K562 (cell line): ENCODE data around the gene MPHOSPH8. TPM values are rescaled to one million over a fixed set of nuclear protein-coding genes. Genes with fewer than 3 reads are reported as not detected.
A peak's percentile ranks its signal among the peaks of the same experiment; 100 is the strongest.

ENCODE experiments used
- DPF2 ChIP-seq: fragments of 450-650 bp; IDR thresholded peaks from 2 replicates; pipeline ENCODE4 v1.6.1; 2016
- ETV6 ChIP-seq, 3 experiments: fragments of 150-350 bp in 1 of 3; sonication (generic) in 1 of 3; formaldehyde crosslinking in 1 of 3; IDR thresholded peaks; 2 replicates each; pipeline versions ENCODE4 v1.6.1 to v1.8.0; 2014 to 2022; ENCODE audit warnings: borderline replicate concordance in 2 of 3, low read depth in 2 of 3, antibody characterized with exemption in 1 of 3, low read length in 1 of 3, mild to moderate bottlenecking in 1 of 3, missing genetic modification reagents in 1 of 3
- GTF2E2 ChIP-seq: fragments of 200-800 bp; sonication (Bioruptor generic); IDR thresholded peaks from 2 replicates; pipeline ENCODE4 v1.6.1; 2016; ENCODE audit warnings: missing genetic modification characterization, missing compliant biosample characterization
- HDAC6 ChIP-seq: IDR thresholded peaks from 2 replicates; pipeline ENCODE4 v1.6.1; 2012; ENCODE audit warnings: low read depth, mild to moderate bottlenecking, control low read depth, inconsistent platforms, low read length, moderate library complexity
- NCOA4 ChIP-seq: fragments of 450-650 bp; IDR thresholded peaks from 2 replicates; pipeline ENCODE4 v1.6.1; 2018; ENCODE audit warnings: mild to moderate bottlenecking; ENCODE audit not compliant: partially characterized antibody
- POLR2B ChIP-seq: fragments of 450-650 bp; IDR thresholded peaks from 2 replicates; pipeline ENCODE4 v1.6.1; 2018; ENCODE audit warnings: low read depth; ENCODE audit not compliant: partially characterized antibody
- ZC3H8 ChIP-seq: fragments of 450-650 bp; IDR thresholded peaks from 2 replicates; pipeline ENCODE4 v1.6.1; 2017
- ZNF444 ChIP-seq: fragments of 250-450 bp; sonication (Bioruptor Pico); IDR thresholded peaks from 2 replicates; pipeline ENCODE4 v1.4.0; 2020; ENCODE audit warnings: mild to moderate bottlenecking, moderate library complexity
- polyA plus RNA-seq, 8 experiments: library from polyadenylated mRNA; depleted of rRNA in 4 of 8; stranded (reverse) in 5 of 8; unstranded in 3 of 8; fragments of >200 nt; fragmentation: Nextera tagmentation in 2 of 8; fragmentation: Illumina TruSeq in 1 of 8; extraction: Ambion mirVana in 2 of 8; extraction: Trizol in 1 of 8; gene quantifications; 2 replicates each; pipeline versions ENCODE4 v1.2.1 to v1.2.3, GENCODE V29; 2011 to 2014; ENCODE audit warnings: inconsistent platforms in 1 of 8, missing spikeins in 1 of 8
- total RNA-seq, 7 experiments: library from RNA; depleted of rRNA in 6 of 7; stranded (reverse); fragments of >200 nt in 6 of 7; fragmentation: Illumina TruSeq in 2 of 7; extraction: Trizol in 2 of 7; gene quantifications; 2 replicates each; pipeline versions ENCODE4 v1.2.1 to v1.2.3, GENCODE V29; 2011 to 2021; ENCODE audit warnings: low replicate concordance in 1 of 7
- TF ChIP-seq, protein P1 (sequence below): sonication (generic); formaldehyde crosslinking; IDR thresholded peaks from 2 replicates; pipeline ENCODE4 v1.8.0; 2022; ENCODE audit warnings: mild to moderate bottlenecking, missing genetic modification reagents
- TF ChIP-seq, protein P2 (sequence below): fragments of 250-450 bp; sonication (Bioruptor Pico); IDR thresholded peaks from 2 replicates; pipeline ENCODE4 v1.9.0; 2021; ENCODE audit warnings: mild to moderate bottlenecking
- TF ChIP-seq, protein P3 (sequence below): fragments of 250-450 bp; sonication (Bioruptor Pico); IDR thresholded peaks from 2 replicates; pipeline ENCODE4 v1.8.0; 2022; ENCODE audit warnings: inconsistent platforms, mild to moderate bottlenecking, moderate library complexity, borderline replicate concordance
- TF ChIP-seq, protein P4 (sequence below): fragments of 250-450 bp; sonication (Bioruptor Pico); IDR thresholded peaks from 2 replicates; pipeline ENCODE4 v1.8.0; 2022; ENCODE audit warnings: inconsistent platforms
- TF ChIP-seq, protein P5 (sequence below), 2 experiments: fragments of 450-650 bp; IDR thresholded peaks; 2 replicates each; pipeline ENCODE4 v1.6.1; 2016; ENCODE audit warnings: mild to moderate bottlenecking in 2 of 2, borderline replicate concordance in 1 of 2, low read depth in 1 of 2, moderate library complexity in 1 of 2

MPHOSPH8 gene
- total and polyA plus RNA-seq, 9 of the 15 experiments (the other 6 are each of a cell fraction or from before 2014, with no cell fraction given): 10.3 to 24.8 (median 16.6) TPM

DNA sequence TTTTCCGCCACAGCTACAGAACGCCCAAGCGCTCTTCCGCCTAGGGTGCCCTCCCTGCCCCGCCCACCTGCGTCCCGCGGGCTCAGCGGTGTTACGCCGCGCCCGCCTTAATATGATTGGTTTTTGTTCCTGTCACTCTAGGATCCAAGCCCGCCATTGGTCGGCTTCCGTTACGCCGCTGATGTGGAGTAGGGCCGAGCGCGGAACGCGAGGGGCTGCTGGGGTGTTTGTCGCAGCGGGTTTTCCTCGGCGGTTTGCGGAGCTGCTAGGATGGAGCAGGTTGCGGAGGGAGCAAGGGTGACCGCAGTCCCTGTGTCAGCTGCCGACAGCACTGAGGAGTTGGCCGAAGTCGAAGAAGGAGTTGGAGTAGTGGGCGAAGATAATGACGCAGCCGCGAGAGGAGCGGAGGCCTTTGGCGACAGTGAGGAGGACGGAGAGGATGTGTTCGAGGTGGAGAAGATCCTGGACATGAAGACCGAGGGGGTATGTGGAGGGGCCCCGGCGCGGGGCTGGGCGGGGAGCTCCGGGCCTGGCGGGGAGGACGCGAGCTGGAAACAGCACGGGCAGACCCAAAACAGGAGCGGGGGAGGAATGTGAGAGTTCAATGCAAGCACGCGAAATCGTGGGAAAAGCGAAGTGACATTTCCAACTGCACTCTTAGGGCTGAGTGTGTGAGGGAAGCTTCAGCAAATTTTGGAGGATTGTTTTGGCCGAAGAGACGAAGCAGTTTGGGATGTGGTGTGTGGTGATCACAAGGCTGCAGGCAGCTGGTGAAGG is at the start of gene MPHOSPH8 (continued):
- TF ChIP-seq, protein P1, sequence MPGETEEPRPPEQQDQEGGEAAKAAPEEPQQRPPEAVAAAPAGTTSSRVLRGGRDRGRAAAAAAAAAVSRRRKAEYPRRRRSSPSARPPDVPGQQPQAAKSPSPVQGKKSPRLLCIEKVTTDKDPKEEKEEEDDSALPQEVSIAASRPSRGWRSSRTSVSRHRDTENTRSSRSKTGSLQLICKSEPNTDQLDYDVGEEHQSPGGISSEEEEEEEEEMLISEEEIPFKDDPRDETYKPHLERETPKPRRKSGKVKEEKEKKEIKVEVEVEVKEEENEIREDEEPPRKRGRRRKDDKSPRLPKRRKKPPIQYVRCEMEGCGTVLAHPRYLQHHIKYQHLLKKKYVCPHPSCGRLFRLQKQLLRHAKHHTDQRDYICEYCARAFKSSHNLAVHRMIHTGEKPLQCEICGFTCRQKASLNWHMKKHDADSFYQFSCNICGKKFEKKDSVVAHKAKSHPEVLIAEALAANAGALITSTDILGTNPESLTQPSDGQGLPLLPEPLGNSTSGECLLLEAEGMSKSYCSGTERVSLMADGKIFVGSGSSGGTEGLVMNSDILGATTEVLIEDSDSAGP: no peak
- TF ChIP-seq, protein P2, sequence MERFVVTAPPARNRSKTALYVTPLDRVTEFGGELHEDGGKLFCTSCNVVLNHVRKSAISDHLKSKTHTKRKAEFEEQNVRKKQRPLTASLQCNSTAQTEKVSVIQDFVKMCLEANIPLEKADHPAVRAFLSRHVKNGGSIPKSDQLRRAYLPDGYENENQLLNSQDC (CRISPR knock-in tag): no peak
- TF ChIP-seq ZNF444 (CRISPR knock-in tag): no peak
- TF ChIP-seq, protein P3, sequence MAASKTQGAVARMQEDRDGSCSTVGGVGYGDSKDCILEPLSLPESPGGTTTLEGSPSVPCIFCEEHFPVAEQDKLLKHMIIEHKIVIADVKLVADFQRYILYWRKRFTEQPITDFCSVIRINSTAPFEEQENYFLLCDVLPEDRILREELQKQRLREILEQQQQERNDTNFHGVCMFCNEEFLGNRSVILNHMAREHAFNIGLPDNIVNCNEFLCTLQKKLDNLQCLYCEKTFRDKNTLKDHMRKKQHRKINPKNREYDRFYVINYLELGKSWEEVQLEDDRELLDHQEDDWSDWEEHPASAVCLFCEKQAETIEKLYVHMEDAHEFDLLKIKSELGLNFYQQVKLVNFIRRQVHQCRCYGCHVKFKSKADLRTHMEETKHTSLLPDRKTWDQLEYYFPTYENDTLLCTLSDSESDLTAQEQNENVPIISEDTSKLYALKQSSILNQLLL (CRISPR knock-in tag): no peak
- TF ChIP-seq ETV6 (IDR thresholded peaks at IDR 0.05; ENCODE audit: borderline replicate concordance in 1 of 2, low read depth in 2 of 2, low read length in 1 of 2): no peak
- no peak for TF ChIP-seq ETV6 (CRISPR knock-in tag; IDR thresholded peaks at IDR 0.05; ENCODE audit: borderline replicate concordance)
- TF ChIP-seq DPF2: no peak
- TF ChIP-seq, protein P4, sequence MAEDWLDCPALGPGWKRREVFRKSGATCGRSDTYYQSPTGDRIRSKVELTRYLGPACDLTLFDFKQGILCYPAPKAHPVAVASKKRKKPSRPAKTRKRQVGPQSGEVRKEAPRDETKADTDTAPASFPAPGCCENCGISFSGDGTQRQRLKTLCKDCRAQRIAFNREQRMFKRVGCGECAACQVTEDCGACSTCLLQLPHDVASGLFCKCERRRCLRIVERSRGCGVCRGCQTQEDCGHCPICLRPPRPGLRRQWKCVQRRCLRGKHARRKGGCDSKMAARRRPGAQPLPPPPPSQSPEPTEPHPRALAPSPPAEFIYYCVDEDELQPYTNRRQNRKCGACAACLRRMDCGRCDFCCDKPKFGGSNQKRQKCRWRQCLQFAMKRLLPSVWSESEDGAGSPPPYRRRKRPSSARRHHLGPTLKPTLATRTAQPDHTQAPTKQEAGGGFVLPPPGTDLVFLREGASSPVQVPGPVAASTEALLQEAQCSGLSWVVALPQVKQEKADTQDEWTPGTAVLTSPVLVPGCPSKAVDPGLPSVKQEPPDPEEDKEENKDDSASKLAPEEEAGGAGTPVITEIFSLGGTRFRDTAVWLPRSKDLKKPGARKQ (CRISPR knock-in tag): no peak
- TF ChIP-seq ZC3H8: no peak
- TF ChIP-seq NCOA4: no peak
- TF ChIP-seq GTF2E2 (tag): no peak
- TF ChIP-seq POLR2B: peak; percentile 42
- no peak for TF ChIP-seq HDAC6
- TF ChIP-seq, protein P5, sequence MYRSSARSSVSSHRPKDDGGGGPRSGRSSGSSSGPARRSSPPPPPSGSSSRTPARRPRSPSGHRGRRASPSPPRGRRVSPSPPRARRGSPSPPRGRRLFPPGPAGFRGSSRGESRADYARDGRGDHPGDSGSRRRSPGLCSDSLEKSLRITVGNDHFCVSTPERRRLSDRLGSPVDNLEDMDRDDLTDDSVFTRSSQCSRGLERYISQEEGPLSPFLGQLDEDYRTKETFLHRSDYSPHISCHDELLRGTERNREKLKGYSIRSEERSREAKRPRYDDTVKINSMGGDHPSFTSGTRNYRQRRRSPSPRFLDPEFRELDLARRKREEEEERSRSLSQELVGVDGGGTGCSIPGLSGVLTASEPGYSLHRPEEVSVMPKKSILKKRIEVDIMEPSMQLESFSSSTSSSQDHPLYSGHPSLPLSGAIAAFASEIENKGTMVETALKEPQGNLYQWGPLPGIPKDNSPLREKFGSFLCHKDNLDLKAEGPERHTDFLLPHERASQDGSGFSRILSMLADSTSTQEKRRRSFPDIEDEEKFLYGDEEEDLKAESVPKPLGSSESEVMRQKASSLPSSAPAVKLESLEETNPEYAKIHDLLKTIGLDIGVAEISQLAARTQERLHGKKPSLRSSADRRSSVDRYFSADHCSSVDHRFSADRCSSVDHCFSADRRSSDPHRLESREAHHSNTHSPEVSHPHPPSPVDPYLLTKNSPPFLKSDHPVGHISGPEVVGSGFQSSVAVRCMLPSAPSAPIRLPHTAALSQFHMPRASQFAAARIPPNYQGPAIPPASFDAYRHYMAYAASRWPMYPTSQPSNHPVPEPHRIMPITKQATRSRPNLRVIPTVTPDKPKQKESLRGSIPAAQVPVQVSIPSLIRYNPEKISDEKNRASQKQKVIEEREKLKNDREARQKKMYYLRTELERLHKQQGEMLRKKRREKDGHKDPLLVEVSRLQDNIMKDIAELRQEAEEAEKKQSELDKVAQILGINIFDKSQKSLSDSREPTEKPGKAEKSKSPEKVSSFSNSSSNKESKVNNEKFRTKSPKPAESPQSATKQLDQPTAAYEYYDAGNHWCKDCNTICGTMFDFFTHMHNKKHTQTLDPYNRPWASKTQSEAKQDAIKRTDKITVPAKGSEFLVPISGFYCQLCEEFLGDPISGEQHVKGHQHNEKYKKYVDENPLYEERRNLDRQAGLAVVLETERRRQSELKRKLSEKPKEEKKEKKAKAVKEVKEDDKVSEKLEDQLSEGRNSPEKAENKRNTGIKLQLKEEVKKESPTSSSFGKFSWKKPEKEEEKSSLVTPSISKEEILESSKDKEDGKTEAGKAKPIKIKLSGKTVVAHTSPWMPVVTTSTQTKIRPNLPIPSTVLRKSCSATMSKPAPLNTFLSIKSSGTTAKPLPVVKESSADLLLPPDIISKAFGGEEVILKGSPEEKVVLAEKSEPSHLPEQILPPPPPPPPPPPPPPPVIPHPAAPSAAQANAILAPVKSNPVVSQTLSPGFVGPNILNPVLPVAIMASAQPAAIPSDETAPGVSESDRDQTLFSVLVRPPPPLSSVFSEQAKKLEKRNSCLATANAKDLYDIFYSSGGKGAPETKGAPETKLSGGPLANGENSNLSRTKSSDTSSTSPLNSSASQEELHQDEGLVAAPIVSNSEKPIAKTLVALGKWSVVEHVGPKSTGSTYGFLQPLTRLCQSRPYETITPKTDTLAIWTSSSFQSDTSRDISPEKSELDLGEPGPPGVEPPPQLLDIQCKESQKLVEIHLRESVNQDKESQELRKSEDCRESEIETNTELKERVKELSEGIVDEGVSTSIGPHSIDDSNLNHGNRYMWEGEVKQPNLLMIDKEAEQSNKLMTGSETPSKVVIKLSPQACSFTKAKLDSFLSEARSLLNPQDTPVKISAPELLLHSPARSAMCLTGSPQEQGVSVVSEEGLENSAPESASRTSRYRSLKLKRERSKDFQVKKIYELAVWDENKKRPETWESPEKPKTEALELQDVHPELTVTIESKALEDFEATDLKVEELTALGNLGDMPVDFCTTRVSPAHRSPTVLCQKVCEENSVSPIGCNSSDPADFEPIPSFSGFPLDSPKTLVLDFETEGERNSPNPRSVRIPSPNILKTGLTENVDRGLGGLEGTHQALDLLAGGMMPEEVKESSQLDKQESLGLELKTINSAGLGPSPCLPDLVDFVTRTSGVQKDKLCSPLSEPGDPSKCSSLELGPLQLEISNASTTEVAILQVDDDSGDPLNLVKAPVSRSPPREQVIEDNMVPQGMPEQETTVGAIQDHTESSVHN (IDR thresholded peaks at IDR 0.05; ENCODE audit: borderline replicate concordance in 1 of 2, low read depth in 1 of 2): no peak
